Keratinocyte (primary cell): ENCODE measurements around the gene EFCAB6. TPM values are rescaled to one million over a fixed set of nuclear protein-coding genes. Genes with fewer than 3 reads are reported as not detected.

Experiments used
- DNase-seq: peaks from one replicate; pipeline ENCODE4 v3.0.0-alpha.2; 2011; ENCODE audit warnings: low read depth, missing footprints, low spot score
- FAIRE-seq: peaks from 2 replicates; lab custom pipeline; 2011; peaks lifted over from hg19 to GRCh38; lab: Jason Lieb, UNC
- H2AFZ ChIP-seq: 2 replicates; pipeline ENCODE4 v1.6.0; 2012; ENCODE audit warnings: low read length, control low read depth, inconsistent platforms; ENCODE audit not compliant: control insufficient read depth
- H3K27ac ChIP-seq: 2 replicates; pipeline ENCODE4 v1.5.1; 2011; ENCODE audit warnings: low read length; ENCODE audit not compliant: control insufficient read depth, insufficient read depth
- H3K27me3 ChIP-seq: 3 replicates; pipeline ENCODE4 v1.6.0; 2011; ENCODE audit warnings: low read length; ENCODE audit not compliant: control insufficient read depth, insufficient read depth; ENCODE audit errors: extremely low read depth
- H3K36me3 ChIP-seq, 2 experiments: 2 replicates in 1 of 2; 3 replicates in 1 of 2; pipeline ENCODE4 v1.5.1; 2011; ENCODE audit warnings: low read length in 2 of 2, mild to moderate bottlenecking in 1 of 2; ENCODE audit not compliant: control insufficient read depth in 2 of 2, insufficient read depth in 2 of 2; ENCODE audit errors: extremely low read depth in 1 of 2
- H3K4me1 ChIP-seq: 3 replicates; pipeline ENCODE4 v1.5.1; 2011; ENCODE audit warnings: low read length; ENCODE audit not compliant: control insufficient read depth, insufficient read depth; ENCODE audit errors: extremely low read depth
- H3K4me2 ChIP-seq: 3 replicates; pipeline ENCODE4 v1.6.0; 2011; ENCODE audit warnings: low read depth, low read length; ENCODE audit not compliant: control insufficient read depth, insufficient read depth; ENCODE audit errors: extremely low read depth
- H3K4me3 ChIP-seq, 3 experiments: fragments of 200-600 bp in 1 of 3; sonication (generic) in 1 of 3; 2 replicates in 2 of 3; 3 replicates in 1 of 3; pipeline ENCODE4 v1.5.1; 2011 to 2016; ENCODE audit warnings: low read length in 3 of 3, mild to moderate bottlenecking in 3 of 3, control low read depth in 2 of 3, inconsistent platforms in 1 of 3, low read depth in 1 of 3, mixed read lengths in 1 of 3, mixed run types in 1 of 3, moderate library complexity in 1 of 3; ENCODE audit not compliant: control insufficient read depth in 2 of 3, insufficient read depth in 2 of 3; ENCODE audit errors: extremely low read depth in 1 of 3
- H3K79me2 ChIP-seq: 2 replicates; pipeline ENCODE4 v1.6.0; 2012; ENCODE audit warnings: low read length; ENCODE audit not compliant: control insufficient read depth, insufficient read depth
- H3K9ac ChIP-seq: 3 replicates; pipeline ENCODE4 v1.6.0; 2011; ENCODE audit warnings: low read length; ENCODE audit not compliant: control insufficient read depth, insufficient read depth; ENCODE audit errors: extremely low read depth
- H3K9me1 ChIP-seq: 3 replicates; pipeline ENCODE4 v1.6.0; 2011; ENCODE audit warnings: low read length; ENCODE audit not compliant: control insufficient read depth, insufficient read depth; ENCODE audit errors: extremely low read depth
- H3K9me3 ChIP-seq: 2 replicates; pipeline ENCODE4 v1.5.1; 2012; ENCODE audit warnings: low read depth, low read length; ENCODE audit not compliant: control insufficient read depth
- H4K20me1 ChIP-seq: 3 replicates; pipeline ENCODE4 v1.6.0; 2011; ENCODE audit warnings: low read length; ENCODE audit not compliant: control insufficient read depth, insufficient read depth; ENCODE audit errors: extremely low read depth
- CTCF ChIP-seq, 3 experiments: IDR thresholded peaks in 1 of 3; conservative IDR thresholded peaks in 1 of 3; optimal IDR thresholded peaks in 1 of 3; 2 replicates in 2 of 3; 3 replicates in 1 of 3; pipeline versions ENCODE3 to v1.5.1; 2011; ENCODE audit warnings: low read length in 3 of 3, mild to moderate bottlenecking in 3 of 3, moderate library complexity in 2 of 3, control low read depth in 1 of 3, inconsistent platforms in 1 of 3; ENCODE audit not compliant: insufficient read depth in 2 of 3; ENCODE audit errors: extremely low read depth in 1 of 3
- EZH2 ChIP-seq: IDR thresholded peaks from one replicate; pipeline ENCODE4 v1.6.1; 2012; ENCODE audit warnings: inconsistent platforms, mild to moderate bottlenecking, low read length, moderate library complexity
- dilution Hi-C: fragments of 300-500 bp; cut with MboI; formaldehyde crosslinking; loops from one replicate; pipeline ENCODE4 v1.7.0; 2020; ENCODE audit warnings: low sequenced_read_pairs; ENCODE audit not compliant: extremely low pct_ligation_motif_present
- polyA plus RNA-seq, 5 experiments: library from polyadenylated mRNA; depleted of rRNA in 3 of 5; stranded (reverse) in 3 of 5; stranded (forward) in 1 of 5; unstranded in 1 of 5; fragments of >200 nt; gene quantifications; 1 replicate in 1 of 5; 2 replicates in 3 of 5; 3 replicates in 1 of 5; pipeline versions ENCODE4 v1.2.1 to v1.2.3, GENCODE V29; 2011 to 2012; ENCODE audit warnings: missing spikeins in 2 of 5, low read depth in 1 of 5, low replicate concordance in 1 of 5

EFCAB6 gene
- polyA plus RNA-seq, 1 donor (not counting 4 experiments of a cell fraction or from before 2014, with no cell fraction given), result 0.18 TPM

GRCh38 chr22:43572710-43573109 lies 239.4 kb downstream of the EFCAB6 start:
- Histone ChIP-seq H4K20me1 (no peaks in the 10 kb centered on the region), H3K9me3 (no peaks in the 10 kb centered on the region), H3K27me3 (peaks cover 10% of the 10 kb centered on the region), H3K79me2 (no peaks in the 10 kb centered on the region), H3K4me2 (no peak overlapping the region), H3K27ac (no peak overlapping the region), H3K9me1 (no peaks in the 10 kb centered on the region), H3K4me1 (no peaks in the 10 kb centered on the region), H3K36me3 (no peaks in the 10 kb centered on the region), H2AFZ (no peak overlapping the region), H3K4me3 (no peak overlapping the region), H3K9ac (no peak overlapping the region)
- dilution Hi-C loops, result no loop called here
- no peak for TF ChIP-seq EZH2
- no peak for TF ChIP-seq CTCF (optimal IDR thresholded peaks at IDR 0.05 in 1 of 3, IDR thresholded peaks at IDR 0.05 in 1 of 3, conservative IDR thresholded peaks at IDR 0.05 in 1 of 3; ENCODE audit: extremely low read depth in 1 of 3, insufficient read depth in 2 of 3, low read length in 3 of 3)
- DNase-seq, result no peak
- no peak for FAIRE-seq

GRCh38 chr22:43571181-43571580 lies 240.9 kb downstream of the EFCAB6 start:
- Histone ChIP-seq H3K9ac (no peak overlapping the region), H3K9me3 (no peaks in the 10 kb centered on the region), H2AFZ (no peak overlapping the region), H3K36me3 (no peaks in the 10 kb centered on the region), H3K4me3 (no peak overlapping the region), H3K4me1 (no peaks in the 10 kb centered on the region), H3K79me2 (no peaks in the 10 kb centered on the region), H3K27me3 (no peaks in the 10 kb centered on the region), H4K20me1 (no peaks in the 10 kb centered on the region), H3K9me1 (no peaks in the 10 kb centered on the region), H3K4me2 (no peak overlapping the region), H3K27ac (no peak overlapping the region)
- no peak for FAIRE-seq
- dilution Hi-C loops, result no loop called here
- TF ChIP-seq CTCF (optimal IDR thresholded peaks at IDR 0.05 in 1 of 3, IDR thresholded peaks at IDR 0.05 in 1 of 3, conservative IDR thresholded peaks at IDR 0.05 in 1 of 3; ENCODE audit: extremely low read depth in 1 of 3, insufficient read depth in 2 of 3, low read length in 3 of 3) (no peak), EZH2 (no peak)
- DNase-seq, result no peak
